ENCODE measurements around the gene FAM76B. TPM values are rescaled to one million over a fixed set of nuclear protein-coding genes. Genes with fewer than 3 reads are reported as not detected.

Gene FAM76B
- total RNA-seq, 4 donors from 2014 or later: 17.2 to 56.2 (median 24.0) TPM

- H3K27me3 ChIP-seq: no peaks in the 10 kb centered on the region
- H3K9me3 ChIP-seq: no peaks in the 10 kb centered on the region
- H3K36me3 ChIP-seq: peaks cover 3% of the 10 kb centered on the region
- H3K27ac ChIP-seq: no peak overlapping the region
- TF ChIP-seq, protein P1, sequence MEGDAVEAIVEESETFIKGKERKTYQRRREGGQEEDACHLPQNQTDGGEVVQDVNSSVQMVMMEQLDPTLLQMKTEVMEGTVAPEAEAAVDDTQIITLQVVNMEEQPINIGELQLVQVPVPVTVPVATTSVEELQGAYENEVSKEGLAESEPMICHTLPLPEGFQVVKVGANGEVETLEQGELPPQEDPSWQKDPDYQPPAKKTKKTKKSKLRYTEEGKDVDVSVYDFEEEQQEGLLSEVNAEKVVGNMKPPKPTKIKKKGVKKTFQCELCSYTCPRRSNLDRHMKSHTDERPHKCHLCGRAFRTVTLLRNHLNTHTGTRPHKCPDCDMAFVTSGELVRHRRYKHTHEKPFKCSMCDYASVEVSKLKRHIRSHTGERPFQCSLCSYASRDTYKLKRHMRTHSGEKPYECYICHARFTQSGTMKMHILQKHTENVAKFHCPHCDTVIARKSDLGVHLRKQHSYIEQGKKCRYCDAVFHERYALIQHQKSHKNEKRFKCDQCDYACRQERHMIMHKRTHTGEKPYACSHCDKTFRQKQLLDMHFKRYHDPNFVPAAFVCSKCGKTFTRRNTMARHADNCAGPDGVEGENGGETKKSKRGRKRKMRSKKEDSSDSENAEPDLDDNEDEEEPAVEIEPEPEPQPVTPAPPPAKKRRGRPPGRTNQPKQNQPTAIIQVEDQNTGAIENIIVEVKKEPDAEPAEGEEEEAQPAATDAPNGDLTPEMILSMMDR (IDR thresholded peaks at IDR 0.05): no peak
- TF ChIP-seq EP300 (IDR thresholded peaks at IDR 0.05) (no peak), POLR2A (IDR thresholded peaks at IDR 0.05) (no peak), POLR2AphosphoS5 (IDR thresholded peaks at IDR 0.05) (no peak)
- no peak for DNase-seq (ENCODE audit: low spot score in 2 of 2)
- 84% methylated on average over 8 of the region's 8 CpGs for WGBS
- H3K4me1 ChIP-seq: peaks cover 25% of the 10 kb centered on the region
- H3K4me3 ChIP-seq: no peak overlapping the region
Observed at GRCh38 chr11:95792200-95792599, 2.6 kb upstream of the FAM76B start.

DNA sequence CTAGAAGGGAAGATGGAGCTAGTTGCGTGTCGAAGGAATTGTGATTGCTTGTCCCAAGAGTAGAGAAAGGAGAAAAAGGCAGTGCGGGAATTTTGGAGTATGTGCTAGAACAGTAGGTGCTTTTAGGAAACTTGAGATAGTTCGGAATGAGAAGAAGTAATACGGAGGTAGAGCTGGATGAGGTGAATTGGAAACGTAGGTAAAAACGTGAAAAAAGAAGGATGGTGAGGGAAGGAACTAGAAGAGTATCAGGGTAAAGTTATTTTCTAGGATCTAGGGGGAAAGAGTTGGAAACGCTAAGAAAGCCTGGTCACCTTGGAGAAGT lies 2.1 kb upstream of the FAM76B start:
- no peak for TF ChIP-seq EP300 (IDR thresholded peaks at IDR 0.05)
- TF ChIP-seq POLR2AphosphoS5 (IDR thresholded peaks at IDR 0.05): no peak
- Histone ChIP-seq H3K4me1 (peaks cover 25% of the 10 kb centered on the region), H3K27ac (no peak overlapping the region), H3K9me3 (no peaks in the 10 kb centered on the region), H3K4me3 (peak overlapping the region; percentile 77), H3K27me3 (no peaks in the 10 kb centered on the region), H3K36me3 (peaks cover 8% of the 10 kb centered on the region)
- no peak for DNase-seq (ENCODE audit: low spot score in 2 of 2)
- 52% methylated on average over 8 of the region's 8 CpGs for WGBS

- peak overlapping the region; percentile 99 for H3K27ac ChIP-seq
- peak overlapping the region; percentile 77 for H3K4me3 ChIP-seq
- peaks cover 25% of the 10 kb centered on the region for H3K4me1 ChIP-seq
- peaks cover 10% of the 10 kb centered on the region for H3K36me3 ChIP-seq
- H3K27me3 ChIP-seq: no peaks in the 10 kb centered on the region
- no peak for TF ChIP-seq POLR2A (IDR thresholded peaks at IDR 0.05)
- TF ChIP-seq EP300 (IDR thresholded peaks at IDR 0.05): no peak
- TF ChIP-seq, protein P1 (IDR thresholded peaks at IDR 0.05): no peak
- TF ChIP-seq POLR2AphosphoS5 (IDR thresholded peaks at IDR 0.05): no peak
- DNase-seq (ENCODE audit: low spot score in 2 of 2): peak; percentile 80 to 85
- no peaks in the 10 kb centered on the region for H3K9me3 ChIP-seq
- WGBS: 9% methylated on average over 28 of the region's 29 CpGs
Observed at GRCh38 chr11:95790933-95791708, 1.5 kb upstream of the FAM76B start.

GRCh38 chr11:95790123-95790932 lies 746 bp upstream of the FAM76B start, which contains the start of gene CEP57:
Gene CEP57, plus strand, starts transcription at chr11:95790498. Its CDS starts 201 bp downstream, at chr11:95790699.
- TF ChIP-seq POLR2AphosphoS5 (IDR thresholded peaks at IDR 0.05) (no peak), EP300 (IDR thresholded peaks at IDR 0.05) (no peak), POLR2A (IDR thresholded peaks at IDR 0.05) (peak; percentile 48 to 54)
- H3K27me3 ChIP-seq: no peaks in the 10 kb centered on the region
- H3K27ac ChIP-seq: peak within 1 kb of the TSS; percentile 99
- peaks cover 25% of the 10 kb centered on the region for H3K4me1 ChIP-seq
- H3K9me3 ChIP-seq: no peaks in the 10 kb centered on the region
- WGBS: under 1% methylated on average over 35 of the region's 55 CpGs
- peak within 1 kb of the TSS; percentile 77 for H3K4me3 ChIP-seq
- H3K36me3 ChIP-seq: peaks cover 11% of the 10 kb centered on the region
- DNase-seq (ENCODE audit: low spot score in 2 of 2): peak; percentile 97 to 98

DNA sequence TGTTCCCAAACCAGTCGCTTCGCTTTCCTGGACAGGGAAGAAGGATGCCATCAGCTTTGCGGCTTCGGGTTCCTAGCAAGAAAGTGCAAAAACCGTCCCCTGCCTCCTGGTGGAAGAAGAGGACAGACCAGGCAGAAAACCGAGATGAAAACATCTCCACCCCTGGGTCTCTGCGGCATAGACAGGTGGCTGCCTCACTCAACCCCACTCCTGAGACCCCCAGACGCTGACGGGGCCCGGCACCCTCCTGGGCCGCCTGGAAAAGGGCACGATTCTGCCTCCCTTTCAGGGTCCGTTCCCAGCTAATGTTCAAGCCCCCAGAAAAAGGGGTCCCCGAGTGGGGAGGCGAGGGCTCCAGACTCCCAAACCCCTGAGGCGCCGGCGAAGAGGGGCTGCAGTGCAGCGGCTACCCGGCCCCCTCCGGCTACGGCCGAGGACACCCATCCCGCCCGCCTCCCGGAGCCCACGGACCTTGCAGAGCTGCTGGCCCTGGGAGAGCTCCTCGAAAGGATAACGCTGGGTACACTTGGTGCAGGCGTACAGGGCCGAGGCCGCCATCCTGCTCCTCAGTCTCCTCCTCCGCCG lies 569 bp downstream of the FAM76B start:
- DNase-seq (ENCODE audit: low spot score in 2 of 2): no peak

More for the DNA sequence above, 569 bp downstream of the FAM76B start:
- Histone ChIP-seq H3K4me3 (peak overlapping the region; percentile 77), H3K27ac (peak overlapping the region; percentile 99), H3K4me1 (peaks cover 25% of the 10 kb centered on the region), H3K36me3 (peaks cover 24% of the 10 kb centered on the region), H3K9me3 (no peaks in the 10 kb centered on the region), H3K27me3 (no peaks in the 10 kb centered on the region)
- WGBS: under 1% methylated on average over 26 of the region's 34 CpGs
- no peak for TF ChIP-seq POLR2AphosphoS5 (IDR thresholded peaks at IDR 0.05)
- TF ChIP-seq POLR2A (IDR thresholded peaks at IDR 0.05): no peak
- TF ChIP-seq, protein P1 (IDR thresholded peaks at IDR 0.05): no peak
- no peak for TF ChIP-seq EP300 (IDR thresholded peaks at IDR 0.05)

Data from suprapubic skin (tissue), 4 donors.